AG09309 (cell line): ENCODE data around the gene PHF5A.

ENCODE experiments used
- DNase-seq: peaks from one replicate; pipeline ENCODE4 v3.0.0-alpha.2; 2010; ENCODE audit warnings: low read depth
- H3K4me3 ChIP-seq: 2 replicates; pipeline ENCODE4 v1.5.1; 2011; ENCODE audit warnings: mild to moderate bottlenecking, low read depth, low read length, moderate library complexity; ENCODE audit not compliant: control insufficient read depth
- CTCF ChIP-seq: IDR thresholded peaks from 2 replicates; pipeline ENCODE4 v1.5.1; 2011; ENCODE audit warnings: mild to moderate bottlenecking, low read depth, low read length, inconsistent platforms; ENCODE audit not compliant: insufficient read depth, control insufficient read depth; ENCODE audit errors: missing control alignments

The PHF5A gene

GRCh38 chr22:41447435-41448188, 20.9 kb downstream of the PHF5A start:
- no peak for TF ChIP-seq CTCF
- peak overlapping the region; percentile 99 for H3K4me3 ChIP-seq
- no peak for DNase-seq

GRCh38 chr22:41446639-41447434, 21.7 kb downstream of the PHF5A start, which contains the start of gene TOB2:
TOB2 (minus strand) TSS chr22:41446801; CDS start chr22:41437345, 9,456 bp downstream.
- H3K4me3 ChIP-seq = peak within 1 kb of the TSS; percentile 99
- TF ChIP-seq CTCF = no peak
- peak; percentile 86 for DNase-seq

GRCh38 chr22:41446057-41446501, 22.4 kb downstream of the PHF5A start:
- TF ChIP-seq CTCF = no peak
- H3K4me3 ChIP-seq = peak overlapping the region; percentile 99
- DNase-seq = no peak

GRCh38 chr22:41445129-41446056, 23.1 kb downstream of the PHF5A start:
- no peak for TF ChIP-seq CTCF
- no peak for DNase-seq
- H3K4me3 ChIP-seq = peak overlapping the region; percentile 99

- no peak for TF ChIP-seq CTCF
- peak; percentile 85 for DNase-seq
- peak overlapping the region; percentile 99 for H3K4me3 ChIP-seq
These were observed 23.9 kb downstream of the PHF5A start for GRCh38 chr22:41444360-41445128.
